ENCODE data around the gene FKTN.

FKTN gene

GRCh38 chr9:105633411-105633810 is 75.5 kb downstream of the FKTN start:
- no peak for DNase-seq (ENCODE audit: low spot score)

GRCh38 chr9:105636331-105636730 is 78.4 kb downstream of the FKTN start:
- no peak for DNase-seq (ENCODE audit: low spot score)

DNA sequence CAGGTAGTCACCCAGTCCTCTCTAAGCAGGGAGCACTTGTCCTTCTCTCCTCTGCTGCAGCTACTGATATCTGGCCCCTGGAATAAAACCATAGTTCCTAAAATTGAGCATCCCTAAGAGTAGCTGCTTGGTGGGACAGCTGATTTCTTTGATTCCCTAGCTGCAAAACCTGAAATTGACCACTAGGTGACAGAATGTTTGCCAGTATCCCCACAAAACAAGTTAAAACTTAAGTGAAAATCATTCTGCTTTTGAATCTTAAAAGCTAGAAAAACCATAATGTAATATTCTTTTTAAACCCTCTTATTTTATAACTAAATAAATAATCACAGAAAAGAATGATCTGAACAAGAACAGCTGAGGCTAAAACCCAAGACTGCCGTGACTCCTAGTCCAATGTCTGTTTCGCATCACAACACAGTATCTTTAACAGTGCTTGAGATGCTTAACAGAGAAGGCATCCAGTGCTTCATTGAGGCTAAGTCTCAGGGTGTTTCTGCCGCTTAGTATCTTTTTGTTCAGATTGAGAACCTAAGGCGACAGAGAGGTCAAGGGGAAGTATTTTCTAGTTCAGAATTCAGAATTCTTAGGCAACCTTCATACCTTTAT is 80.0 kb downstream of the FKTN start:
- DNase-seq (ENCODE audit: low spot score), result no peak

- no peak for DNase-seq (ENCODE audit: low spot score)
Observed at GRCh38 chr9:105639936-105640335, 82.0 kb downstream of the FKTN start.

DNA sequence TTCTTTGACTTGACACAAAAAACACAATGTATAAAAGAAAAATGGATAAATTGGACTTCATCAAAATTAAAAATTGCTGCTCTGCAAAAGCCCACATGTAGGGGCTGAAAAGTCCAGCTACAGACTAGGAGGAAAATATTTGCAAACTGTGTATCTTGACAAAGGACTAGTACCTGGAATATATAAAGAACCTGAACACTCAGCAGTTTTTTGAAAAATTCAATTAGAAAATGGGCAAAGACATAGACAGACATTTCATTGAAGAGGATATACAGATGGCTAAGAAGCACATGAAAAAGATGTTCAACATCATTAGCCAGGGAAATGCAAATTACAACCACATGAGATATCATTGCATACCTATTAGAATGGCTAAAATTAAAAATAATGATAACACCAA is 85.9 kb downstream of the FKTN start:
- DNase-seq (ENCODE audit: low spot score), result no peak

DNA sequence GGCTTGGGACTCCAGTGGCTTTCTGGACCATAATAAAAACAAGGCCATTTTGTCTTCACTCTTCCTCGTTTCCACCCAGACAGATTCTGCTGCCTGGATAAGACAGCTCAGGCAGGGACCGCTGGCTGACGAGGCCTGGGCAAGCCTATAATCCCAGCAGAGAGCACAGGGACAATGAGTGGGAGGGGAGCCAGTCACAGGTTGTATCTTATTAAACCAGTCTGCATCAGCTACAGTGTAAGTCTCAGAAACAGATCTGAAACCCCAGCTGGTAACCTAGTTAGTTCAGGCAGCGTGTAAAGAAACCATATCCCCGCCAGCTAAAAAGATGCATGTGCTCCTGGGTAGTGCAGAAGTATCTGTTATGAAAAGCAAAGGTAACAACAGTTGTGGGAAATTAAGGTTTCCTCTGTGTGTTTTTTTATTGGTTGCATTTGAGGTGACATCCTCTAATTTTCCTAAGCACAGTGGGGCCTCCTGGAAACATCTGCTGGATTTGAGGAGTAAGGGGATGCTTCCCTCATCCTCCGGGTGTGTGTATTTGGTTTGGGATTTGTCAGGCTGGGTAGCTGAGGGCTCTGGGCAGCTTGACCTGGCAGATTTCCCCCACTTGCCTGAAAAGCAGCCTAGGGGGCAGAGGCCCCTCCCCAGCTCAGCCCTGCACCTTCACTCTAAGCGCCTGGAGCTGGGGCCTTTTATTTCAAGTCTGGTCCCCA is 89.1 kb downstream of the FKTN start:
- no peak for DNase-seq (ENCODE audit: low spot score)

GRCh38 chr9:105647595-105648349 is 89.8 kb downstream of the FKTN start:
- DNase-seq (ENCODE audit: low spot score), result no peak

- no peak for DNase-seq (ENCODE audit: low spot score)
Observed at GRCh38 chr9:105651806-105652205, 93.9 kb downstream of the FKTN start.

DNA sequence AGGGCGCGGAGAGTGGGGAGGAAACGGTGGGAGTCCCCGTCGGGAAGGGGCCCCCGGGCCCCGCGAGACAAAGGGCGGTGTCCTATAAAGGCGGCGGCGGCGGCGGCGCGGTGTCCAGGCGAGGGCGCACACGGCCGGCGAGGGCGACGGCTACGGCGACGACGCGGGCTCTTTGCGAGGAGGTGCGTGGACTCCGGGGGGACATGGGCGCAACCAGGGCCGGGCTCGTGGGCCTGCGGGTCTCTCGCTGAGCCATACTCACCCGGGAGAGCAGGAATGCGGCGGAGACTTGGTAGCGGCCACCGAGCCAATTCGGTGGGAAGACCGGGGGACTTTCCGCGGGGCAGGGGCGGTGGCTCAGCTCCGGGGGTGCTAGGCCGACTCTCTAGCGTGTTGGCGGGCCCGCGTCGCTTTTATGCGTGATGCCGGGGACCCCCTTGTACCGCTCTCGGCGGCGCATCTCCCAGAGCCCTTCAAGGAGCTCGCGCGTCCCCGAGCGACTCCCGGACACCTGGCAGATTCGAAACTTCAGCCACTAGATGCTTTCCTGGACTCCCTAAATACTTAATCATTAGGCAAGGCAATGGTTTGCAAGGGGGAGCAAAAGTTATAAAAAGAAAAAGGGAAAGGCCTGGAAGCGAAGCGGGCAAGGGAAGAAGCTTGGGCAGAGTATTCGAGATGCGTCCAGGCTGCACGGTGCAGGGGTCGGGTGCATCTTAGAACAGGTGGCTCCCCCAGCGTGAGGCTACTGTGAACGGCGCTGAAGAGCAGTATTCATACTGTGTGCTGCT is 98.4 kb downstream of the FKTN start:
- DNase-seq (ENCODE audit: low spot score), result no peak

GRCh38 chr9:105658351-105658750 is 100.4 kb downstream of the FKTN start:
- no peak for DNase-seq (ENCODE audit: low spot score)

DNA sequence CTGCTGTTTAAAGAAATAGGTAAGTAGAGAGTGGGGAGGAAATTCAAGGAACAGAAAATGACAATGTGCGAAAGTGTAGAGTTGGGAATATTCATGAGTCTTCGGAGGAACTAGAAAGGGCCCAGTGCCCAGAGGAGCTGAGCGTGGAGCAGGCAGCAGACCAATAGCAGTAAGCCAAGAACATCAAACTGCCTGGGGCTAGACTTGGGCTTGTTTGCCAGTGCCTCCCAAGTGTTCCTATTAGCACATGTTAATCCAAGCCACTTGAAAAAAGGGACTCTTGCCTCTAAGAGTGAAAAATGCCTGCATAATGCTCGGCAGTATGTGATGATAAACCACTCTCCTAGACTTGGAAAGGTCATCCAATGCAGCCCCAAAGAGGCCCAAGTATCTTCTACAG is 103.1 kb downstream of the FKTN start:
- DNase-seq (ENCODE audit: low spot score), result no peak

- no peak for DNase-seq (ENCODE audit: low spot score)
Observed at GRCh38 chr9:105662184-105663104, 104.5 kb downstream of the FKTN start, which contains the start of gene TAL2. Gene TAL2, plus strand, starts transcription at chr9:105662457. Its CDS starts 40 bp downstream, at chr9:105662497.

DNA sequence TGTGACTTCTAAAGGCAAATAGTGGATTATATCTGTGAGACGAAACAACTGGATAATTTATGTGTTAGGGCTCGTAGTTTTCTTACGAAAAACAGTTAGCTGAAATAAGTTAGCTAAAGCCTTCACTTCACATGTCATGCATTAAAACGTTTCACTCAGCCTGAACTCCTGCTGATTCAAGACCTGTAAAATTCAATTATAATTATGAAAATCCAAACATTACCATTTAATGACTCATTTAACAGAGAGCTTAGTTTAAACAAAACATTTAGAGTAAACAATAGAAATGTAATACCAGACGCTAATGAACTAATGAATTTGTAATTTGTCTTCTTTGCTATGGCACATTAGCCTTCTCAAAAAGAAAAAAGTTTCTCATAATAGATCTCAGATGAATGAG is 106.0 kb downstream of the FKTN start:
- DNase-seq (ENCODE audit: low spot score), result no peak

DNA sequence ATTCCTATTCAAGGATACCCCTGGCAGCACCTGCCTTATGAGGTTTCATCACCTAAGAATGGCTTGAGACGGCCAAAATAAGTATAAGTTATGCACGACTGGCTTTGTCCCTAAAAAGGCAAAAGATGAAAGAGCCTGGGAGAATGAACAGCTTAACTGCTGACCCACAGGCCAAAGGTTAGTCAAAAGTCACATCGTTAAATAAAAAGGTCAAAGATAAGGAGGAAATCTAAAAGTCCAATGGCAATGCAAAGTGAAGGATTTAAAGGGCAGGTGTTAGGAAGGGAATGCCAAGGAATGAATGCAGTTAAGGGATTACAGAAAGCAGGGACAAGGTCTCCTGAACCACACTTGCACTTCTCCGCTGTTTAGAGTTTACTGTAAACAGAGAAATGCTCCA is 109.9 kb downstream of the FKTN start:
- DNase-seq (ENCODE audit: low spot score), result no peak

DNA sequence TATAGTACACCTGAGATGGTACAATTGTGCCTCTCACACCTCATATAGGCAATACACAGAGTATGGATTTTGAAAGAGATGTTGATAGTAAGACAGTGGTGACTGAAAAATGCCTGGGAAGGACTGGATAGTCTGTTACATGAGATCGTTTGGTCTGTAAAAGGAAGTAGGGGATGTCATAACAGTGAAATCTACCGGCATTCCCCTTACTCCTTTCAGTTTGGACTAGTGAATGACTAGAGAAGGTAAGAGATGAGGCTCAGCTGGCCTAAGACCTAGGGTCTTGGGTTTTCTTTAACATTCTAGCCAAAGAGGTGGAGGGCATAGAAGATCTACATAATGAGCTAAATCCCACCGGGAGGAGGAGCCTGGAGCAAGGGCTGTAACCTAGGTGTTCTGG is 112.4 kb downstream of the FKTN start:
- DNase-seq (ENCODE audit: low spot score), result no peak

GRCh38 chr9:105670775-105671174 is 112.8 kb downstream of the FKTN start:
- DNase-seq (ENCODE audit: low spot score), result no peak

DNA sequence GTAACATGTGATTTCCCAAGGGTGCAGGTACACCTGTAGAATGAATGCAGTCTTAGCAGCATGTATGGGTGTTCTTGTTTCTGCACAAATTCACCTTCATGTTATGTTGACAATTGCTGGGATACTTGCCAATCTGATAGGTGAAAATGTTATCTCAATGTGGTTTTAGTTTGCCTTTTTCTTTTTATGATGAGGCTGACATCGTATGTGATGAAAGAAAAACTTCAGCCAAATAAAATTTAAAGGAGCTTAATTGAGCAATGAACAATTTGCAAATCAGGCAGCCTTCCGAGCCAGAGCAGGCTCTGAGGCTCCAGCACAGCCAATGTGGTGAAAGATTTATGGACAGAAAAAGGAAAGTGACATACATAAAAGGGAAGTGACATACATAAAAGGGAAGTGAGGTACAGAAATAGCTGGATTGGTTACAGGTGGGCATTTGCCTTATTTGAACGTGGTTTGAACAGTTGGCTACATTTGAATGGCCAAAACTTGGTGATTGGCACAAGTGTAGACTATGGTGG is 114.8 kb downstream of the FKTN start:
- DNase-seq (ENCODE audit: low spot score), result no peak

DNA sequence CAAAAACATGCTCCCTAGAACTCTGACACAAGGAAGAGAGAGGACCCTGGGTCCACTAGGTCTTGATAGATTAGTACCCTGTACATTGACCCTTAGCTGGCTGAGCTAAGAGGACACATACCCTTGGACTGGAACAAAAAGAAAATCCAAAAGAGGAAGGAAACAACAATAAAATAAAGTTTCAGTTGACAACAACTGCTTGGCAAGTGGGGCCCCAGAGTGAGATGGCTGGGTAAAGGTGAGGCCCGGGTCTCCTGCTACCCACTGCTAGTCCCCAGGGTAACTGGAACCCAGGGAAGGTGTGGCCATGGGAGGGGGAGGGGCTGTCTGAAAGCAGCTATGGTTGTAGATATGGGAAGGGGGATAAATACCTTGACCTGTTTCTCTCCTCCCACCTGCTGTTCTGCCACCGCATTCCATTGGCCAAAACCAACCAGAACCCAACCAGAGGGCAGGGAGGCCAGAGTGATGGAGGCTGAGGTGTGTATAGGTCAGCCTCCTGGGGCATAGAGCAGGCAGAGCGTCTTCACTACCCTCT is 116.0 kb downstream of the FKTN start:
- no peak for DNase-seq (ENCODE audit: low spot score)

GRCh38 chr9:105676351-105676923 is 118.5 kb downstream of the FKTN start:
- DNase-seq (ENCODE audit: low spot score), result no peak

- DNase-seq (ENCODE audit: low spot score), result no peak
Observed at GRCh38 chr9:105678163-105678562, 120.2 kb downstream of the FKTN start.

All from CD4-positive, alpha-beta T cell treated with Interleukin-15 for 4 hours (primary cell).